GM19467 (cell line): ENCODE data around the gene MGAT5B.

ENCODE experiments used
- ATAC-seq: cut with Tn5 transposase; IDR thresholded peaks from one replicate; pipeline ENCODE4 v1.9.1; 2021; ENCODE audit warnings: mild to moderate bottlenecking, moderate library complexity; ENCODE audit not compliant: unreplicated experiment

The MGAT5B gene

GRCh38 chr17:76902476-76902875 lies 34.3 kb downstream of the MGAT5B start:
- no peak for ATAC-seq

- no peak for ATAC-seq
These were observed 35.4 kb downstream of the MGAT5B start for GRCh38 chr17:76903631-76904030.

- no peak for ATAC-seq
These were observed 35.9 kb downstream of the MGAT5B start for GRCh38 chr17:76904116-76904515.

GRCh38 chr17:76905036-76905435 lies 36.8 kb downstream of the MGAT5B start:
- no peak for ATAC-seq

GRCh38 chr17:76905836-76906235 lies 37.6 kb downstream of the MGAT5B start:
- ATAC-seq, result no peak

- no peak for ATAC-seq
These were observed 38.3 kb downstream of the MGAT5B start for GRCh38 chr17:76906463-76906862.

- ATAC-seq, result no peak
These were observed 39.1 kb downstream of the MGAT5B start for GRCh38 chr17:76907352-76907751.

GRCh38 chr17:76909971-76910760 lies 42.0 kb downstream of the MGAT5B start:
- ATAC-seq, result no peak

- ATAC-seq, result no peak
These were observed 43.3 kb downstream of the MGAT5B start for GRCh38 chr17:76911299-76912017.

GRCh38 chr17:76912421-76913164 lies 44.4 kb downstream of the MGAT5B start:
- ATAC-seq, result no peak

GRCh38 chr17:76914937-76915336 lies 46.7 kb downstream of the MGAT5B start:
- no peak for ATAC-seq

GRCh38 chr17:76915840-76916510 lies 47.8 kb downstream of the MGAT5B start:
- no peak for ATAC-seq

- ATAC-seq, result no peak
These were observed 49.6 kb downstream of the MGAT5B start for GRCh38 chr17:76917829-76918228.

- no peak for ATAC-seq
These were observed 50.6 kb downstream of the MGAT5B start for GRCh38 chr17:76918811-76919210.

- no peak for ATAC-seq
These were observed 52.3 kb downstream of the MGAT5B start for GRCh38 chr17:76920364-76921139.

- no peak for ATAC-seq
These were observed 53.3 kb downstream of the MGAT5B start for GRCh38 chr17:76921340-76922036.

- no peak for ATAC-seq
These were observed 53.9 kb downstream of the MGAT5B start for GRCh38 chr17:76922084-76922483.

GRCh38 chr17:76922967-76923366 lies 54.8 kb downstream of the MGAT5B start:
- no peak for ATAC-seq

GRCh38 chr17:76923491-76923890 lies 55.3 kb downstream of the MGAT5B start:
- ATAC-seq, result no peak
